H1 (cell line): Measurements from ENCODE around the gene SLCO4A1. TPM values are rescaled to one million over a fixed set of nuclear protein-coding genes. Genes with fewer than 3 reads are reported as not detected.

Experiments used
- CTCF ChIA-PET: fragments of 300-600 bp; sonication (Branson Sonifier 250); formaldehyde crosslinking; loops from one replicate; lab custom pipeline; 2021; ENCODE audit not compliant: partially characterized antibody; lab: Charles Lee
- POLR2A ChIA-PET: fragments of 300-600 bp; sonication (Branson Sonifier 250); formaldehyde crosslinking; loops from one replicate; lab custom pipeline; 2021; ENCODE audit warnings: inconsistent platforms; ENCODE audit not compliant: partially characterized antibody; lab: Charles Lee
- DNase-seq, 2 experiments: peaks; one replicate each; pipeline versions ENCODE4 v3.0.0 to v3.0.0-alpha.2; 2010 to 2022; ENCODE audit warnings: low spot score in 2 of 2, low read depth in 1 of 2, mixed read lengths in 1 of 2
- FAIRE-seq: peaks from 2 replicates; lab custom pipeline; 2011; peaks lifted over from hg19 to GRCh38; lab: Jason Lieb, UNC
- H2AFZ ChIP-seq: 2 replicates; pipeline ENCODE4 v1.8.1; 2012; ENCODE audit warnings: low read length, inconsistent platforms
- H2AK5ac ChIP-seq: 2 replicates; pipeline ENCODE4 v1.6.1; 2013; ENCODE audit warnings: low read depth, low read length
- H2BK120ac ChIP-seq: replicated peaks from 2 replicates; pipeline ENCODE3; 2013; ENCODE audit warnings: low read depth, low read length, inconsistent platforms
- H2BK12ac ChIP-seq: 2 replicates; pipeline ENCODE4 v1.6.1; 2013; ENCODE audit warnings: low read depth, low read length
- H2BK15ac ChIP-seq: 2 replicates; pipeline ENCODE4 v1.6.1; 2013; ENCODE audit warnings: low read length
- H2BK20ac ChIP-seq: 2 replicates; pipeline ENCODE4 v1.6.1; 2013; ENCODE audit warnings: low read length
- H2BK5ac ChIP-seq: 2 replicates; pipeline ENCODE4 v1.6.1; 2013; ENCODE audit warnings: low read depth, low read length
- H3K14ac ChIP-seq: 2 replicates; pipeline ENCODE4 v1.6.1; 2013; ENCODE audit warnings: inconsistent platforms; ENCODE audit not compliant: insufficient read length
- H3K18ac ChIP-seq: 2 replicates; pipeline ENCODE4 v1.6.1; 2013; ENCODE audit warnings: low read length; ENCODE audit errors: extremely low read depth
- H3K23ac ChIP-seq: 2 replicates; pipeline ENCODE4 v1.6.1; 2013; ENCODE audit warnings: inconsistent platforms; ENCODE audit not compliant: insufficient read length
- H3K23me2 ChIP-seq: 2 replicates; pipeline ENCODE4 v1.6.1; 2013; ENCODE audit warnings: low read depth, low read length
- H3K27ac ChIP-seq: 2 replicates; pipeline ENCODE4 v1.6.1; 2011; ENCODE audit warnings: low read depth, low read length, inconsistent platforms
- H3K27me3 ChIP-seq, 4 experiments: replicated peaks in 1 of 4; 1 replicate in 1 of 4; 2 replicates in 3 of 4; pipeline versions ENCODE4 v1.6.1 to v1.8.1; 2011 to 2013; ENCODE audit warnings: low read length in 3 of 4, mild to moderate bottlenecking in 3 of 4, inconsistent platforms in 2 of 4, mixed read lengths in 2 of 4, moderate library complexity in 1 of 4; ENCODE audit not compliant: control insufficient read depth in 3 of 4, insufficient read depth in 3 of 4; ENCODE audit errors: extremely low read depth in 1 of 4
- H3K36me3 ChIP-seq, 4 experiments: 2 replicates each; pipeline versions ENCODE4 v1.6.1 to v1.8.1; 2011 to 2013; ENCODE audit warnings: mild to moderate bottlenecking in 4 of 4, low read length in 3 of 4, moderate library complexity in 2 of 4, control low read depth in 1 of 4, inconsistent platforms in 1 of 4; ENCODE audit not compliant: insufficient read depth in 4 of 4, control insufficient read depth in 2 of 4
- H3K4ac ChIP-seq: replicated peaks from 2 replicates; pipeline ENCODE3; 2013; ENCODE audit warnings: low read length, low read depth, mixed read lengths, inconsistent platforms; ENCODE audit not compliant: insufficient read length
- H3K4me1 ChIP-seq, 4 experiments: replicated peaks in 1 of 4; 1 replicate in 1 of 4; 2 replicates in 3 of 4; pipeline versions ENCODE4 v1.6.1 to v1.8.1; 2011 to 2013; ENCODE audit warnings: low read length in 3 of 4, inconsistent platforms in 2 of 4, mixed read lengths in 1 of 4; ENCODE audit not compliant: insufficient read depth in 4 of 4, control insufficient read depth in 3 of 4
- H3K4me2 ChIP-seq, 2 experiments: 2 replicates each; pipeline versions ENCODE4 v1.6.1 to v1.8.1; 2011 to 2013; ENCODE audit warnings: low read depth in 2 of 2, low read length in 2 of 2, control low read depth in 1 of 2, inconsistent platforms in 1 of 2, mild to moderate bottlenecking in 1 of 2; ENCODE audit not compliant: insufficient read depth in 1 of 2
- H3K4me3 ChIP-seq, 4 experiments: fragments of 200-600, 300-600 bp in 1 of 4; sonication (generic), shearing (Covaris generic), sonication (Bioruptor Twin) in 1 of 4; 2 replicates each; pipeline versions ENCODE4 v1.5.1 to v1.8.1; 2011 to 2016; ENCODE audit warnings: low read length in 4 of 4, low read depth in 3 of 4, control low read depth in 2 of 4, inconsistent platforms in 2 of 4, mild to moderate bottlenecking in 2 of 4, mixed read lengths in 1 of 4, moderate library complexity in 1 of 4; ENCODE audit not compliant: insufficient read depth in 2 of 4; ENCODE audit errors: extremely low read depth in 1 of 4
- H3K56ac ChIP-seq: replicated peaks from 2 replicates; pipeline ENCODE3; 2013; ENCODE audit warnings: low read depth, mild to moderate bottlenecking, mixed read lengths, low read length, inconsistent platforms; ENCODE audit not compliant: insufficient read length
- H3K79me1 ChIP-seq: 2 replicates; pipeline ENCODE4 v1.6.1; 2013; ENCODE audit warnings: low read depth, low read length, control low read depth
- H3K79me2 ChIP-seq, 2 experiments: 2 replicates each; pipeline versions ENCODE4 v1.6.1 to v1.8.1; 2012 to 2013; ENCODE audit warnings: low read length in 2 of 2, mild to moderate bottlenecking in 2 of 2, inconsistent platforms in 1 of 2; ENCODE audit not compliant: insufficient read depth in 2 of 2, control insufficient read depth in 1 of 2
- H3K9ac ChIP-seq, 4 experiments: replicated peaks in 1 of 4; 1 replicate in 1 of 4; 2 replicates in 3 of 4; pipeline versions ENCODE4 v1.6.1 to v1.8.1; 2011 to 2013; ENCODE audit warnings: low read depth in 3 of 4, low read length in 3 of 4, control low read depth in 2 of 4, mild to moderate bottlenecking in 2 of 4, moderate library complexity in 2 of 4, inconsistent platforms in 1 of 4; ENCODE audit errors: extremely low read depth in 1 of 4
- H3K9me3 ChIP-seq, 2 experiments: 2 replicates each; pipeline versions ENCODE4 v1.6.1 to v1.8.1; 2012 to 2013; ENCODE audit warnings: mild to moderate bottlenecking in 2 of 2, moderate library complexity in 2 of 2, control low read depth in 1 of 2, inconsistent platforms in 1 of 2, low read depth in 1 of 2, low read length in 1 of 2, mixed read lengths in 1 of 2; ENCODE audit not compliant: insufficient read depth in 2 of 2
- H4K20me1 ChIP-seq, 2 experiments: replicated peaks in 1 of 2; 2 replicates each; pipeline versions ENCODE3 to v1.8.1; 2011 to 2013; ENCODE audit warnings: inconsistent platforms in 2 of 2, low read length in 2 of 2, mild to moderate bottlenecking in 1 of 2; ENCODE audit not compliant: insufficient read depth in 2 of 2, control insufficient read depth in 1 of 2
- H4K5ac ChIP-seq: 2 replicates; pipeline ENCODE4 v1.6.1; 2013; ENCODE audit warnings: low read length, low read depth, mixed read lengths, inconsistent platforms; ENCODE audit not compliant: insufficient read length
- H4K8ac ChIP-seq: 2 replicates; pipeline ENCODE4 v1.8.0; 2013; ENCODE audit warnings: mild to moderate bottlenecking, moderate library complexity, low read length, inconsistent platforms; ENCODE audit not compliant: insufficient read depth; ENCODE audit errors: extremely low read depth
- H4K91ac ChIP-seq: replicated peaks from 2 replicates; pipeline ENCODE3; 2013; ENCODE audit warnings: low read length, mixed read lengths, inconsistent platforms; ENCODE audit not compliant: insufficient read length
- FOSL1 ChIP-seq: IDR thresholded peaks from 2 replicates; pipeline ENCODE4 v1.6.1; 2011; ENCODE audit warnings: mild to moderate bottlenecking, low read depth, low read length, moderate library complexity; ENCODE audit not compliant: insufficient read depth
- HDAC6 ChIP-seq: IDR thresholded peaks from one replicate; pipeline ENCODE4 v1.7.1; 2012; ENCODE audit warnings: low read depth, mild to moderate bottlenecking, inconsistent platforms, low read length, moderate library complexity
- KDM4A ChIP-seq: IDR thresholded peaks from one replicate; pipeline ENCODE4 v1.7.1; 2012; ENCODE audit warnings: low read depth, mild to moderate bottlenecking, moderate library complexity, low read length, inconsistent platforms; ENCODE audit not compliant: severe bottlenecking
- KDM5A ChIP-seq: fragments of 200-600 bp; IDR thresholded peaks from 2 replicates; pipeline ENCODE4 v1.7.1; 2012; ENCODE audit warnings: mild to moderate bottlenecking, low read length, inconsistent platforms, mixed read lengths
- MAFK ChIP-seq: IDR thresholded peaks from 2 replicates; pipeline ENCODE4 v1.6.1; 2012; ENCODE audit warnings: low read depth, mild to moderate bottlenecking, improper control_type of control experiment, low read length
- NANOG ChIP-seq: IDR thresholded peaks from 2 replicates; pipeline ENCODE4 v1.6.1; 2011; ENCODE audit warnings: low read length, low read depth, mild to moderate bottlenecking, inconsistent platforms; ENCODE audit not compliant: insufficient read depth, poor library complexity, severe bottlenecking
- NRF1 ChIP-seq: IDR thresholded peaks from 2 replicates; pipeline ENCODE4 v1.6.1; 2011; ENCODE audit warnings: mild to moderate bottlenecking, low read depth, low read length, improper control_type of control experiment
- RAD21 ChIP-seq, 2 experiments: IDR thresholded peaks in 1 of 2; conservative IDR thresholded peaks in 1 of 2; 2 replicates each; pipeline ENCODE4 v1.6.1; 2011; ENCODE audit warnings: low read depth in 2 of 2, low read length in 2 of 2, improper control_type of control experiment in 1 of 2, inconsistent platforms in 1 of 2, mild to moderate bottlenecking in 1 of 2, moderate library complexity in 1 of 2
- RBBP5 ChIP-seq: IDR thresholded peaks from 2 replicates; pipeline ENCODE4 v1.7.1; 2012; ENCODE audit warnings: low read depth, mild to moderate bottlenecking, inconsistent platforms, low read length, moderate library complexity, borderline replicate concordance
- SIX5 ChIP-seq: IDR thresholded peaks from 2 replicates; pipeline ENCODE4 v1.6.1; 2011; ENCODE audit warnings: mild to moderate bottlenecking, low read depth, low read length
- SRF ChIP-seq: IDR thresholded peaks from 2 replicates; pipeline ENCODE4 v1.6.1; 2011; ENCODE audit warnings: mild to moderate bottlenecking, low read depth, low read length, moderate library complexity
- WGBS, 2 experiments: shearing (Covaris generic) in 1 of 2; methylation state at CpG; one replicate each; pipeline versions ENCODE4 v1.1.6 to v1.1.7; 2013 to 2015; ENCODE audit warnings: low lambda C conversion rate in 2 of 2, mixed read lengths in 2 of 2, inconsistent platforms in 1 of 2, low coverage in 1 of 2, missing lambda C conversion rate in 1 of 2; ENCODE audit not compliant: insufficient replicate concordance in 2 of 2, insufficient coverage in 1 of 2, insufficient read length in 1 of 2; ENCODE audit errors: extremely low coverage in 1 of 2, missing lambda C conversion rate in 1 of 2; 5-methylcytosine and 5-hydroxymethylcytosine counted together
- polyA plus RNA-seq, 7 experiments: library from polyadenylated mRNA; depleted of rRNA in 3 of 7; stranded (reverse) in 5 of 7; unstranded in 2 of 7; fragments of >200 nt in 5 of 7; fragments of 200-250 nt in 2 of 7; gene quantifications; 1 replicate in 5 of 7; 2 replicates in 1 of 7; 4 replicates in 1 of 7; pipeline versions ENCODE4 v1.2.1 to v1.2.3, GENCODE V29; 2011 to 2013; ENCODE audit warnings: missing spikeins in 2 of 7, mixed read lengths in 2 of 7
- total RNA-seq: library from RNA; stranded (reverse); fragmentation: NEBNext Ultra II Directional; extraction: Animal tissue kit (Norgen Biotek cat#: 25700); gene quantifications from 2 replicates; pipeline ENCODE4 v1.2.1, GENCODE V29; 2021
- TF ChIP-seq, protein P1 (sequence below): IDR thresholded peaks from 2 replicates; pipeline ENCODE4 v1.6.1; 2012; ENCODE audit warnings: low read length, inconsistent platforms

The SLCO4A1 gene
- total and polyA plus RNA-seq, 2 of the 8 experiments (the other 6 are each of a cell fraction or from before 2014, with no cell fraction given) = 10.5 to 18.5 TPM

DNA sequence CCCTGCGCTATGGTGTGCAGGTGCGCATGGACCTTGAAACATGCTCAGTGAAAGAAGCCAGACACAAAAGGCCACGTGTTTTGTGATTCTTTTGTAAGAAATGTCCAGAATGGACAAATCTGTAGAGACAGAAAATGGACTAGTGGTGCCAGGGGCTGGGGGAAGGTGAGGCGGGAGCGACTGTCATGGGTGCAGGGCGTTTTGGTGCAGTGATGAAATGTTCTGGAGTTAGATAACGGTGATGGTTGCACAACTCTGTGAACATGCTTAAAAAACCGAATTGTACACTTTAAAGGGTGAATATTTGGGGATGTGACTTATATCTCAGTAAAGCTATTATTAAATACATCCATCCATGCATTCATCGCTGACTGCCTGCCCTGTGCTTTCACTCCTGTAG is 34.7 kb downstream of the SLCO4A1 start:
- POLR2A ChIA-PET = no interaction called here
- TF ChIP-seq SIX5 (no peak), HDAC6 (no peak), KDM5A (no peak), NRF1 (no peak), RBBP5 (no peak), NANOG (no peak), MAFK (no peak), FOSL1 (no peak), SRF (no peak), RAD21 (IDR thresholded peaks at IDR 0.05 in 1 of 2, conservative IDR thresholded peaks at IDR 0.05 in 1 of 2; ENCODE audit: low read depth in 2 of 2, low read length in 2 of 2) (no peak), KDM4A (no peak)
- TF ChIP-seq, protein P1, sequence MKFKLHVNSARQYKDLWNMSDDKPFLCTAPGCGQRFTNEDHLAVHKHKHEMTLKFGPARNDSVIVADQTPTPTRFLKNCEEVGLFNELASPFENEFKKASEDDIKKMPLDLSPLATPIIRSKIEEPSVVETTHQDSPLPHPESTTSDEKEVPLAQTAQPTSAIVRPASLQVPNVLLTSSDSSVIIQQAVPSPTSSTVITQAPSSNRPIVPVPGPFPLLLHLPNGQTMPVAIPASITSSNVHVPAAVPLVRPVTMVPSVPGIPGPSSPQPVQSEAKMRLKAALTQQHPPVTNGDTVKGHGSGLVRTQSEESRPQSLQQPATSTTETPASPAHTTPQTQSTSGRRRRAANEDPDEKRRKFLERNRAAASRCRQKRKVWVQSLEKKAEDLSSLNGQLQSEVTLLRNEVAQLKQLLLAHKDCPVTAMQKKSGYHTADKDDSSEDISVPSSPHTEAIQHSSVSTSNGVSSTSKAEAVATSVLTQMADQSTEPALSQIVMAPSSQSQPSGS = no peak

More for the DNA sequence above, 34.7 kb downstream of the SLCO4A1 start:
- Histone ChIP-seq H2BK12ac (no peak overlapping the region), H2BK5ac (no peak overlapping the region), H2BK120ac (no peak overlapping the region), H4K5ac (no peak overlapping the region), H3K56ac (no peak overlapping the region), H3K79me1 (no peaks in the 10 kb centered on the region), H3K9me3 (peaks cover 1 to 3% of the 10 kb centered on the region in 2 experiments; a peak in 2 of 4 replicates), H4K20me1 (no peaks in the 10 kb centered on the region), H4K91ac (no peak overlapping the region), H3K9ac (no peak overlapping the region), H3K14ac (no peak overlapping the region), H3K4me1 (no peaks in the 10 kb centered on the region), H3K23ac (no peak overlapping the region), H4K8ac (no peak overlapping the region), H3K4me2 (no peak overlapping the region), H3K18ac (no peak overlapping the region), H3K27ac (no peak overlapping the region), H3K27me3 (no peaks in the 10 kb centered on the region; a peak in 1 of 7 replicates), H3K36me3 (no peaks in the 10 kb centered on the region), H2BK20ac (no peak overlapping the region), H2AFZ (no peak overlapping the region), H3K79me2 (no peaks in the 10 kb centered on the region), H3K4me3 (no peak overlapping the region), H3K23me2 (no peaks in the 10 kb centered on the region), H3K4ac (no peak overlapping the region), H2AK5ac (no peak overlapping the region), H2BK15ac (no peak overlapping the region)
- FAIRE-seq (no peak), DNase-seq (no peak)
- 91% methylated on average over 9 of the region's 9 CpGs; no CpG with 5 or more reads in 1 of the 2 experiments for WGBS, 2 experiments
- CTCF ChIA-PET = interaction anchor here (1.3 kb wide), 1 partner anchor 26 kb away, joined by 3 read pairs; no protein-coding TSS in a partner anchor
